Erythroblast (primary cell): ENCODE data around the gene UBE2L6.

Source experiments
- GATA1 ChIP-seq: IDR thresholded peaks from 2 replicates; pipeline ENCODE4 v1.6.1; 2011; ENCODE audit warnings: low read depth, mild to moderate bottlenecking, control low read depth, low read length, moderate library complexity
- POLR2A ChIP-seq: IDR thresholded peaks from 2 replicates; pipeline ENCODE4 v1.6.1; 2011; ENCODE audit warnings: mild to moderate bottlenecking, low read length

GRCh38 chr11:57504511-57504910, 63.0 kb downstream of the UBE2L6 start:
- TF ChIP-seq POLR2A: no peak
- no peak for TF ChIP-seq GATA1
